Fibroblast of lung (primary cell): ENCODE data around the gene RBCK1. TPM values are rescaled to one million over a fixed set of nuclear protein-coding genes. Genes with fewer than 3 reads are reported as not detected.

ENCODE experiments used
- DNase-seq, 2 donors: peaks; one replicate each; pipeline versions ENCODE4 v3.0.0 to v3.0.0-alpha.2; 2010; ENCODE audit warnings: low read depth in 2 of 2
- H2AFZ ChIP-seq: 2 replicates; pipeline ENCODE4 v1.5.1; 2012; ENCODE audit warnings: low read length, control low read depth, inconsistent platforms
- H3K27ac ChIP-seq: 2 replicates; pipeline ENCODE4 v1.5.1; 2011; ENCODE audit warnings: low read length, control low read depth; ENCODE audit not compliant: insufficient read depth
- H3K27me3 ChIP-seq: 2 replicates; pipeline ENCODE4 v1.5.1; 2011; ENCODE audit warnings: mild to moderate bottlenecking, low read length; ENCODE audit not compliant: control insufficient read depth, insufficient read depth
- H3K36me3 ChIP-seq: 2 replicates; pipeline ENCODE4 v1.5.1; 2011; ENCODE audit warnings: low read length; ENCODE audit not compliant: control insufficient read depth, insufficient read depth
- H3K4me1 ChIP-seq: 2 replicates; pipeline ENCODE4 v1.5.1; 2011; ENCODE audit warnings: low read length; ENCODE audit not compliant: control insufficient read depth, insufficient read depth; ENCODE audit errors: extremely low read depth
- H3K4me2 ChIP-seq: 2 replicates; pipeline ENCODE4 v1.5.1; 2011; ENCODE audit warnings: low read length, control low read depth; ENCODE audit not compliant: insufficient read depth; ENCODE audit errors: extremely low read depth
- H3K4me3 ChIP-seq, 4 experiments: fragments of 200-600 bp in 1 of 4; sonication (generic) in 1 of 4; replicated peaks in 1 of 4; 2 replicates each; pipeline ENCODE4 v1.5.1; 2011 to 2016; ENCODE audit warnings: low read length in 4 of 4, low read depth in 3 of 4, mild to moderate bottlenecking in 3 of 4, control low read depth in 2 of 4, inconsistent platforms in 1 of 4, mixed read lengths in 1 of 4; ENCODE audit not compliant: insufficient read depth in 1 of 4; ENCODE audit errors: control extremely low read depth in 1 of 4
- H3K79me2 ChIP-seq: 2 replicates; pipeline ENCODE4 v1.5.1; 2012; ENCODE audit warnings: mild to moderate bottlenecking, low read length, inconsistent platforms; ENCODE audit not compliant: control insufficient read depth, insufficient read depth
- H3K9ac ChIP-seq: 2 replicates; pipeline ENCODE4 v1.5.1; 2011; ENCODE audit warnings: mild to moderate bottlenecking, low read length, control low read depth; ENCODE audit not compliant: insufficient read depth
- H3K9me3 ChIP-seq: 2 replicates; pipeline ENCODE4 v1.5.1; 2012; ENCODE audit warnings: low read depth, low read length; ENCODE audit not compliant: control insufficient read depth, insufficient read depth
- H4K20me1 ChIP-seq: 2 replicates; pipeline ENCODE4 v1.5.1; 2011; ENCODE audit warnings: low read length; ENCODE audit not compliant: control insufficient read depth, insufficient read depth; ENCODE audit errors: extremely low read depth
- CTCF ChIP-seq, 2 donors: IDR thresholded peaks in 1 of 2; conservative IDR thresholded peaks in 1 of 2; 1 replicate in 1 of 2; 2 replicates in 1 of 2; pipeline ENCODE4 v1.5.1; 2011 to 2012; ENCODE audit warnings: low read length in 2 of 2, control low read depth in 1 of 2, inconsistent platforms in 1 of 2, low read depth in 1 of 2, mild to moderate bottlenecking in 1 of 2
- EZH2 ChIP-seq: IDR thresholded peaks from 2 replicates; pipeline ENCODE4 v1.5.1; 2012; ENCODE audit warnings: low read length, control low read depth, mild to moderate bottlenecking; ENCODE audit errors: missing control alignments
- polyA plus RNA-seq, 2 donors: library from polyadenylated mRNA; depleted of rRNA in 1 of 2; stranded (reverse) in 1 of 2; unstranded in 1 of 2; fragments of >200 nt; gene quantifications; 2 replicates each; pipeline ENCODE4 v1.2.1, GENCODE V29; 2011 to 2012; ENCODE audit warnings: missing spikeins in 1 of 2
- total RNA-seq: library from RNA; depleted of rRNA; stranded (reverse); fragments of >200 nt; gene quantifications from 2 replicates; pipeline ENCODE4 v1.2.1, GENCODE V29; 2014

RBCK1 gene
- total and polyA plus RNA-seq, 2 donors (not counting 1 experiment from before 2014, with no cell fraction given): 35.2 to 89.0 TPM

- DNase-seq: peak in 1 of 2 donors; percentile 32
- H3K79me2 ChIP-seq: no peaks in the 10 kb centered on the region
Measured at GRCh38 chr20:430091-430999, 22.2 kb downstream of the RBCK1 start.

GRCh38 chr20:431012-431904 is 23.2 kb downstream of the RBCK1 start:
- Histone ChIP-seq H3K9ac (no peak overlapping the region), H3K27me3 (no peaks in the 10 kb centered on the region), H3K4me2 (no peak overlapping the region), H3K36me3 (peaks cover 11% of the 10 kb centered on the region), H2AFZ (no peak overlapping the region), H3K79me2 (no peaks in the 10 kb centered on the region), H3K9me3 (no peaks in the 10 kb centered on the region), H4K20me1 (no peaks in the 10 kb centered on the region), H3K4me1 (no peaks in the 10 kb centered on the region), H3K4me3 (no peak overlapping the region), H3K27ac (no peak overlapping the region)
- DNase-seq: peak; percentile 67 to 77
- TF ChIP-seq CTCF (conservative IDR thresholded peaks at IDR 0.05 in 1 of 2, IDR thresholded peaks at IDR 0.05 in 1 of 2; ENCODE audit: low read depth in 1 of 2, low read length in 2 of 2): peak; percentile 50 to 62
- no peak for TF ChIP-seq EZH2

More at GRCh38 chr20:430091-430999, 22.2 kb downstream of the RBCK1 start:
- Histone ChIP-seq H3K4me1 (no peaks in the 10 kb centered on the region), H4K20me1 (no peaks in the 10 kb centered on the region), H3K27ac (no peak overlapping the region), H3K4me3 (no peak overlapping the region), H3K27me3 (no peaks in the 10 kb centered on the region), H2AFZ (no peak overlapping the region), H3K36me3 (peaks cover 11% of the 10 kb centered on the region), H3K9ac (no peak overlapping the region), H3K9me3 (no peaks in the 10 kb centered on the region), H3K4me2 (no peak overlapping the region)
- TF ChIP-seq CTCF (conservative IDR thresholded peaks at IDR 0.05 in 1 of 2, IDR thresholded peaks at IDR 0.05 in 1 of 2; ENCODE audit: low read depth in 1 of 2, low read length in 2 of 2) (no peak), EZH2 (no peak)

- TF ChIP-seq CTCF (conservative IDR thresholded peaks at IDR 0.05 in 1 of 2, IDR thresholded peaks at IDR 0.05 in 1 of 2; ENCODE audit: low read depth in 1 of 2, low read length in 2 of 2): no peak
- no peak for TF ChIP-seq EZH2
- H3K9me3 ChIP-seq: no peaks in the 10 kb centered on the region
- no peaks in the 10 kb centered on the region for H4K20me1 ChIP-seq
- H3K36me3 ChIP-seq: peaks cover 11% of the 10 kb centered on the region
- H3K4me2 ChIP-seq: no peak overlapping the region
- no peak overlapping the region for H3K9ac ChIP-seq
- H2AFZ ChIP-seq: no peak overlapping the region
- no peaks in the 10 kb centered on the region for H3K79me2 ChIP-seq
- no peak for DNase-seq
- H3K27ac ChIP-seq: no peak overlapping the region
- no peaks in the 10 kb centered on the region for H3K27me3 ChIP-seq
- no peak overlapping the region for H3K4me3 ChIP-seq
- H3K4me1 ChIP-seq: no peaks in the 10 kb centered on the region
Measured at GRCh38 chr20:432208-432607, 24.1 kb downstream of the RBCK1 start.
